ENCODE measurements around the gene PARPBP.

DNA sequence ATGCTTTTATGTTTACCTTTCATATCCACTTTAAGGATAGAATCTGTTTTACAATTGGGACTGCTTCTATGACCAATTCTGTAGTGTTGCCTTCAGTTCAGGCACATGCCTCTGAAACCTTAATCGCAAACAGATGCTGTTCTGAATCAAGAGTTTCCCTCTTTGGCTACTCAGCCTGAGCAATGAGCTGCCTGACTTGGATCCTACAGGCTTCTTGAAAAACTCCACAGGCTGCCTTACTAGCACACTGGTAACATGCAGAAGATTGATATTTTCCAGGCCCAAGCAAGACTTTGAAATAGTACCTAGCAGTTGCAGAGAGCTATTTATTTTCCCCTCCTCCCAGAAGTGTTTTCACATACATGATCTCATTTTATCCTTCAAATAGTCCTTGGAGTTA, 112.5 kb downstream of the PARPBP start:
- TF ChIP-seq CEBPB (IDR thresholded peaks at IDR 0.05; ENCODE audit: low read depth, low read length) (no peak), GTF2F1 (IDR thresholded peaks at IDR 0.05; ENCODE audit: borderline replicate concordance, low read depth, low read length) (no peak), HDAC2 (IDR thresholded peaks at IDR 0.05; ENCODE audit: borderline replicate concordance in 1 of 2, low read depth in 2 of 2, low read length in 2 of 2) (no peak), FOSL1 (IDR thresholded peaks at IDR 0.05; ENCODE audit: insufficient read depth, low read depth, low read length) (no peak), CHD2 (IDR thresholded peaks at IDR 0.05; ENCODE audit: low read length) (no peak), POLR2A (IDR thresholded peaks at IDR 0.05; ENCODE audit: control extremely low read depth in 1 of 2, low read depth in 2 of 2, low read length in 2 of 2) (no peak), CHD1 (IDR thresholded peaks at IDR 0.05; ENCODE audit: low read depth, low read length) (no peak), EGR1 (IDR thresholded peaks at IDR 0.05; ENCODE audit: borderline replicate concordance, low read depth, low read length) (no peak), JUN (IDR thresholded peaks at IDR 0.05; ENCODE audit: low read depth, low read length) (no peak), TAF1 (IDR thresholded peaks at IDR 0.05; ENCODE audit: low read depth, low read length) (no peak), EZH2 (IDR thresholded peaks at IDR 0.05; ENCODE audit: low read depth, low read length, severe bottlenecking) (no peak), NRF1 (IDR thresholded peaks at IDR 0.05; ENCODE audit: low read depth, low read length) (no peak), TEAD4 (IDR thresholded peaks at IDR 0.05; ENCODE audit: low read depth, low read length) (no peak)
- TF ChIP-seq, protein P1, sequence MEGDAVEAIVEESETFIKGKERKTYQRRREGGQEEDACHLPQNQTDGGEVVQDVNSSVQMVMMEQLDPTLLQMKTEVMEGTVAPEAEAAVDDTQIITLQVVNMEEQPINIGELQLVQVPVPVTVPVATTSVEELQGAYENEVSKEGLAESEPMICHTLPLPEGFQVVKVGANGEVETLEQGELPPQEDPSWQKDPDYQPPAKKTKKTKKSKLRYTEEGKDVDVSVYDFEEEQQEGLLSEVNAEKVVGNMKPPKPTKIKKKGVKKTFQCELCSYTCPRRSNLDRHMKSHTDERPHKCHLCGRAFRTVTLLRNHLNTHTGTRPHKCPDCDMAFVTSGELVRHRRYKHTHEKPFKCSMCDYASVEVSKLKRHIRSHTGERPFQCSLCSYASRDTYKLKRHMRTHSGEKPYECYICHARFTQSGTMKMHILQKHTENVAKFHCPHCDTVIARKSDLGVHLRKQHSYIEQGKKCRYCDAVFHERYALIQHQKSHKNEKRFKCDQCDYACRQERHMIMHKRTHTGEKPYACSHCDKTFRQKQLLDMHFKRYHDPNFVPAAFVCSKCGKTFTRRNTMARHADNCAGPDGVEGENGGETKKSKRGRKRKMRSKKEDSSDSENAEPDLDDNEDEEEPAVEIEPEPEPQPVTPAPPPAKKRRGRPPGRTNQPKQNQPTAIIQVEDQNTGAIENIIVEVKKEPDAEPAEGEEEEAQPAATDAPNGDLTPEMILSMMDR (IDR thresholded peaks at IDR 0.05; ENCODE audit: control extremely low read depth in 1 of 3, insufficient read depth in 1 of 3, low read depth in 1 of 3, low read length in 3 of 3), result no peak
